Measurements from ENCODE around the gene TTC1. TPM values are rescaled to one million over a fixed set of nuclear protein-coding genes. Genes with fewer than 3 reads are reported as not detected.

The TTC1 gene
- total and polyA plus RNA-seq, 12 donors = 32.7 to 131 (median 47.5) TPM

GRCh38 chr5:159976921-159977320 is 32.0 kb upstream of the TTC1 start:
- H3K4me1 ChIP-seq (replicated peaks in 1 of 2) = peaks cover 0 to 4% of the 10 kb centered on the region in 2 donors
- no peaks in the 10 kb centered on the region for H3K36me3 ChIP-seq (replicated peaks in 1 of 2)
- H3K27me3 ChIP-seq = peaks cover 16% of the 10 kb centered on the region
- no peak overlapping the region for H3K27ac ChIP-seq
- H3K4me3 ChIP-seq = no peak overlapping the region
- TF ChIP-seq CTCF (IDR thresholded peaks at IDR 0.05) = no peak
- no peak for TF ChIP-seq POLR2A (IDR thresholded peaks at IDR 0.05)
- intact Hi-C loops (cut with DNase I) = no loop called here
- no peaks in the 10 kb centered on the region for H3K9me3 ChIP-seq (replicated peaks in 1 of 3)
- DNase-seq = no peak
- WGBS, 4 donors = 88 to 99% (median 93%) methylated on average over 3 of the region's 3 CpGs

DNA sequence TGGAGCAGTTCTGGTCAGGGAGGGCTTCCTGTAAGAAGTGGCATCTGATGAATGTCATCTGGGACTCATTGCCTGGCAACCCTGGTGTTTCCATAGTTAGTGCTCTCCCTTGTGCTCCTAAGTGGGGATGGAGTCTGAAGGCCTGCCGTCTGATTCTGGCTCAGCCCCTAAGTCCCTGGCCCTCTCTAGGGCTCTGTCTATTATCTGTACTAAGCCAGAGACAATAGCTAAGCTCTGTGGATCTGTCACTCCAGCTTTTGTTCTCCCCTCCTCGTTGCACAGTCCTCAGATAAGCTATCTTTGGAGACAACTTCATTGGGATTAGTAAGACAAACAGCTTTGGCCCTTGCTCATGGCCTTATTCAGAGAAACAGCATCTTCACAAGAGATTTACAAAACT is 30.6 kb upstream of the TTC1 start:
- H3K36me3 ChIP-seq (replicated peaks in 1 of 2) = no peaks in the 10 kb centered on the region
- peaks cover 0 to 4% of the 10 kb centered on the region in 2 donors for H3K4me1 ChIP-seq (replicated peaks in 1 of 2)
- H3K27ac ChIP-seq = no peak overlapping the region
- peaks cover 2% of the 10 kb centered on the region for H3K27me3 ChIP-seq
- H3K4me3 ChIP-seq = no peak overlapping the region
- intact Hi-C loops (cut with DNase I) = no loop called here
- no peak for DNase-seq
- TF ChIP-seq POLR2A (IDR thresholded peaks at IDR 0.05) (no peak), CTCF (IDR thresholded peaks at IDR 0.05) (no peak)
- WGBS, 4 donors = 0 to 43% (median 30%) methylated on average over 1 to 2 of the region's 2 CpGs
- no peaks in the 10 kb centered on the region for H3K9me3 ChIP-seq (replicated peaks in 1 of 3)

GRCh38 chr5:159982421-159983173 is 26.3 kb upstream of the TTC1 start:
- no peak for DNase-seq
- Histone ChIP-seq H3K4me1 (replicated peaks in 1 of 2) (peaks cover 0 to 4% of the 10 kb centered on the region in 2 donors), H3K36me3 (replicated peaks in 1 of 2) (no peaks in the 10 kb centered on the region), H3K27ac (no peak overlapping the region), H3K4me3 (no peak overlapping the region), H3K27me3 (peaks cover 10% of the 10 kb centered on the region), H3K9me3 (replicated peaks in 1 of 3) (no peaks in the 10 kb centered on the region)
- intact Hi-C loops (cut with DNase I) = loop anchor here in 1 of 2 donors (10.0 kb wide), 1 partner anchor 468 kb away; no protein-coding TSS in a partner anchor
- no peak for TF ChIP-seq POLR2A (IDR thresholded peaks at IDR 0.05)
- no peak for TF ChIP-seq CTCF (IDR thresholded peaks at IDR 0.05)
- 74 to 89% (median 81%) methylated on average over 8 of the region's 8 CpGs for WGBS, 4 donors

GRCh38 chr5:159987031-159987674 is 21.8 kb upstream of the TTC1 start:
- intact Hi-C loops (cut with DNase I) = loop anchor here (5.0 to 10.0 kb wide), 3 partner anchors 472 to 545 kb away; no protein-coding TSS in a partner anchor
- Histone ChIP-seq H3K27ac (no peak overlapping the region), H3K9me3 (replicated peaks in 1 of 3) (no peaks in the 10 kb centered on the region), H3K27me3 (peaks cover 15% of the 10 kb centered on the region), H3K4me1 (replicated peaks in 1 of 2) (peaks cover 0 to 4% of the 10 kb centered on the region in 2 donors), H3K4me3 (peak overlapping the region in 1 of 4 donors; percentile 53), H3K36me3 (replicated peaks in 1 of 2) (no peaks in the 10 kb centered on the region)
- TF ChIP-seq POLR2A (IDR thresholded peaks at IDR 0.05) (no peak), CTCF (IDR thresholded peaks at IDR 0.05) (peak; percentile 61 to 84 (median 71))
- peak; percentile 64 to 89 (median 80) for DNase-seq
- 2 to 4% (median 3%) methylated on average over 14 to 50 of the region's 50 CpGs for WGBS, 4 donors
